ENCODE results near the gene VENTX.
A peak's percentile ranks its signal among the peaks of the same experiment; 100 is the strongest.
"Not testable (repeated sequence)": the region's sequence is repeated elsewhere in the genome, so short reads cannot be mapped to it uniquely, and the experiment has no call there.

Gene VENTX

DNA sequence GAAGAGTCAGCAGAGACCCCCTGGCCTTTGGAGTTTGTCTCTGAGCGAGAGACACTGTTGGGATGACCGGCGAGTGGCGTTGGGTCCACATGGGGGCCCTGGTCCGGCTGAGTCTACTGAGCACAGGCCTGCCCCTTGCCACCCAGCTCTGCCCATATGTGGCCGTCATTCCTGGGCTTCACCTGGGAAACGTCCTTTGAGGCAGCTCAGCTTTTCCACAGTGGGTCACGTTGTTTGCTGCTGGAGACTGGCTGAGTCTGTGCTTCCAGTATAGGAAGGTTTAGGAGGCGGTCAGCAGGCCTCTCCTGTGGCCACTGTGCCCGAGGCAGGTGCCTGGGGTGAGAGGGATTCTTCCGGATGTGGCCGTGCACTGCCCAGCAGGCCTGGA, 21.9 kb downstream of the VENTX start:
- DNase-seq = no peak

DNA sequence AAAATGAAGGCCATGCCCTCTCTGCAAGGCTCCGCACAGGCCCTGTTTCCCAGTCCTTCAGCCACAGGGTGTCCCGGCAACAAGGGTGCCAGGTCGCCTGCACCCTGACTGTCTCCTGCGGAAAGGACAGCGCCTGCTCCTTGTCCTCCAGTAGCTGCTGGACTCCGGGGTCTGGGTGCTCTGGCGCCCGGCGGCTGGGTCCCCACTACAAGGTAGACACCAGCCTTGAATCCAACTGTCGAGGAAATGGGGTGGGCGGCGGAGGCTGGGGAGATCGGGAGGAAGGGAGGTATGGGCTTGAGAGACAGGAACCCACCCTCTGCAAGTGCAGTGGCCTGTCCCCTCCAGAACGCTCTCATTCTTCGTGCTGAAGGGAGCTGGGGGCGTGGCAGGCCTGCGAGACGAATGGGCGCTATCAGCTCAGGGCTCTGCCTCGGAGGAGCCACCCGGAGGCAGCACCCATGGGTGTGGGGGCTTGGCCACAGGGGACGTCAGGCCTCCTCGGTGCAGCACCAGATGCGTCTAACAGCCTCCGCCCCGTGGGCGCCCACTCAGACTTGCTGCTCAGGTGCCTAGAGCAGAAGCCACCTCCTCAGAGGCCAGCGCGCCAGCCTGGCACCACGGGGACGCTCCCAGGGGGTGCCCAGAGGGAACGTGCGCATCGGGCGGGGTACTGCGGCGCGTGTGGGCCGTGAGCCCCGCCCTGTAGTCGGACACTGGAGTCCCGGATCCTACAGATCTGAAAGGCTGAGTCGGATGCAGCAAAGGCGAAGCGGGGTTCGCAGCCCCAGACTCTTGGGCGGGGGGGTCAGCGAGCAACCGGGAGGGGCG, 23.5 kb downstream of the VENTX start:
- no peak for DNase-seq

DNA sequence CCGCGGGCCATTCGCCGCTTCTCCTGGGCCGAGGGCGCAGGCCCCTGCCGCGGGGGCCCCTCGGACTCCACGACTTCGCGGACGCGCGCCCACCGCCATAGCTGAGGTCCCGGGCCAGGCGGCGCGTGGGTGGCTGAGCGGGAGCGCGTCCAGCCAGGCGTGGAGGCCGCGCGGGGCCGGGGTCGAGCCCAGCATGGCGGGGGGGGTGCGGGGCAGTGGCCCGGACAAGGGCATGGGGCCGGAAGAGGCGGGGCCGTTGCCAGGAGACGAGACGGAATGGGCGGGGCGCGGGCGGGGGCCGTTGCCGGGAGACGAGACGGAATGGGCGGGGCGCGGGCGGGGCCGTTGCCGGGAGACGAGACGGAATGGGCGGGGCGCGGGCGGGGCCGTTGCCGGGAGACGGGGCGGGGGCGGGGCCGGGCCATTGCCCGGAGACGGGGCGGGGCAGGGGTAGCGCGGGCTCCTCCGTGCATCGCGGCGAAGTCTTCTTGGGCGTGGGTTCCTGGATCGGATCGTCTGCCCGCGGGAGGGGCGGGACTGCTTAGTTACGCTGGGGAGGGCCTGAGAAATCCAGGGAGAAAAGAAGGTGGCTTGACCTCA, 24.2 kb downstream of the VENTX start:
- peak; percentile 24 for DNase-seq

DNA sequence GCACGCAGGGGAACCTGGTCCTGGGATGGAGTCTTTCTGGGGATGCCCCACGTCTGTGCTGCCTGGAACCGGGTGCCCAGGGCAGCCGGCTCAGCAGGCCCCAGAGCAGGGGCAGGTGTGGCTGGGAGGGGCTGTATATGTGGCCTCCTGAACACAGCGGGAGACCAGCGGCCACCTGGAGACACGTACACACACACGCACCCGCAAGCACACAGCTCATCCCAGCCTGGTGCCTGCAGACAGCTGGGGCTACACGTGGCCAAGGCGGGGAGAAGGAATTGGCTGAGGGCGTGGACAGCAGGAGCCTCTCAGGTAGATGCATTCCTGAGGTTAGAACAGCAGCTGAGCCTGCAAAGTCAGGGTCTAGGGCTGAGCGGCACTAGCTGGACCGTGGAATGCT, 25.0 kb downstream of the VENTX start:
- DNase-seq = no peak

DNA sequence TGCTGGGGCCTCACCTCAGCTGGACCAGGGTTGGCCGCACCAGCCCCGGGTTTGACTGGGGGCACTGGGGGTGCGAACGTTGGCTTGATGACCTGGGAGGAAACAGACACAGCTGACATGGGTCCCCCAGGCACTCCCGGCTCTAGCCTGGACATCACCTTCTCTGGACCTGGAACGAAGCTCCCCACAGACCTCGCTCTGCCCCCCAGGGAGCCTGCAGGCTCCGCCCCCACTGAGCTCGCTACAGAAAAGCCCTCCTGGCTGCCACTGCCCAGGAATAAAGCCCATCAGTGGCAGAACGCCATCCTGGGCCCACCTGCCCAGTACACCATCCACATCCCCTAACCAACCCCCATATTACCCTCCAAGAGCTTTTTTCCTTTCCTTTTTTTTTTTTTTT, 26.0 kb downstream of the VENTX start:
- no peak for DNase-seq

DNA sequence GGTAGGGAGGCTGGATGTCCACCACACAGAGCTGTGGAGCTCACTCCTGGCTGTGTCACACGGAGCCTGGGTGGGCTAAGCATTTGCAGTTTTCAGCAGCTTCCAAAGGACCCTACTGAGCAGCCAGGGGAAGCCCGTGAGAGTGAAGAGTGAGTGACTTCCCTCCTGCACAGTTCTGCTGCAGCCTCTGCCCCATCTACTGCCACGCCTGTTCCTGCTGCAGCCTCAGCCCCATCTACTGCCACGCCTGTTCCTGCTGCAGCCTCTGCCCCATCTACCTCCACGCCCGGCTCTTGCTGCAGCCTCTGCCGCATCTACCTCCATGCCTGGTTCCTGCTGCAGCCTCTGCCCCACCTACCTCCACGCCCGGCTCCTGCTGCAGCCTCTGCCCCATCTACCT, 26.8 kb downstream of the VENTX start:
- no peak for DNase-seq

DNA sequence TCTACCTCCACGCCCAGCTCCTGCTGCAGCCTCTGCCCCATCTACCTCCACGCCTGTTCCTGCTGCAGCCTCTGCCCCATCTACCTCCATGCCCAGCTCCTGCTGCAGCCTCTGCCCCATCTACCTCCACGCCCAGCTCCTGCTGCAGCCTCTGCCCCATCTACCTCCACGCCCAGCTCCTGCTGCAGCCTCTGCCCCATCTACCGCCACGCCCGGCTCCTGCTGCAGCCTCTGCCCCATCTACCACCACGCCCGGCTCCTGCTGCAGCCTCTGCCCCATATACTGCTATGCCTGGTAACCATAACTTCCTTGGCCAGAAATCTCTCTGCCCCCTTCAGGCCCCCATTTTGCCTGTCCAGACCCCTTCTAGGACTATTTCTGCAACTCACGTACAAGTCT, 27.4 kb downstream of the VENTX start:
- not testable (repeated sequence) for DNase-seq

DNA sequence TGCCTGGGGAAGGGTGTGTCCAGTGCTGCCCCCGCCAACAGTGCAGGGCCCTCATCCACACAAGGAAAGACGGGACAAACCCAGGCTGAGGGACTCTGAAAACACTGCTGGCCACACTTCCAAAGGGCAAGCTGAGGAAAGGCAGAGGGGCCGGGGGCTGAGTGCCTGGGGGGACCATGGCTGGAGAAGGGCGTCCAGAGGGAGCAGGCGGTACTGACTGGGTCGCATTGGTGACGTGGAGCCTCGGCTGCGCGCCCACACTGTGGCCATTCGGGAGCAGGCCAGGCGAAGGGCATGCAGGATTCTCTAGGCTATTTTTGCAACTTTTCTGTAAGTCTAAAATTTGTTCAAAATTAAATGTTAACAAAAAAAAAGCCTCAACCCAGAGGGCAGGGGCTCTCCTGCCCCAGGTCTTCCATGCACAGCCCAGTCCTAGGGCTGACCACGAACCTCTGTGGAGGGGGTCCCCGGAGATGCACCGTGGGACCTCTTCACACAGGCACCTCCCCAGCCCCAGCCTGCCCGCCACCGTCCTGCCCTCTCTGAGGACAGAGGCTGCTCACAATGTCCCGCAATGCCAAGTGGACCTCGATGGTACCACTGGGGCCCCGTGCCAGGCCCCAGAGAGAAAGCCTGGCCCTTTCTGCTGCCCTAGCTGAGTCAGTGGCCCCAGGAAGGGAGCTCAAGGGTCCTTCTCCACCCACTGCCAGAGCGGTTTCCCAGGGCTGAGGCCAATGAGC, 28.6 kb downstream of the VENTX start:
- no peak for DNase-seq

DNA sequence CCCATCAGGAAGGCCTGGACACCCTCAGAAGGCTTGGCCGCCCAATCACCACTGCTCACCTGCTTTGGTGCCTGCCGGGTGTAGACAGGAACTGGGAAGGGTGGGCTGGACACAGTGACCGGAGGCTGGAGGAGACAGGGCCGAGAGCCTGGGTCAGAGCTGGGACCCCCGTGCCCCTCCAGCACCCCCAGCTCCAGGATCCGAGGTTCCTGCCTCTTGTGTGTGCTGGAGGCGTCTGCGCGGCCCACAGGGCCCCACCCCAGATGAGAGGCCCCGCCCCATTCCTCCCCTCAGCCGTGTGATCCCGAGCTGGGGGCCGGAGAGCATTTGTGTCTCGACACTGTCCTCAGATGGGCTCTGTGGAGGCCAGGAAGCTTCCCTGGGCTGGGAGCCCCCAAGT, 29.6 kb downstream of the VENTX start:
- no peak for DNase-seq

DNA sequence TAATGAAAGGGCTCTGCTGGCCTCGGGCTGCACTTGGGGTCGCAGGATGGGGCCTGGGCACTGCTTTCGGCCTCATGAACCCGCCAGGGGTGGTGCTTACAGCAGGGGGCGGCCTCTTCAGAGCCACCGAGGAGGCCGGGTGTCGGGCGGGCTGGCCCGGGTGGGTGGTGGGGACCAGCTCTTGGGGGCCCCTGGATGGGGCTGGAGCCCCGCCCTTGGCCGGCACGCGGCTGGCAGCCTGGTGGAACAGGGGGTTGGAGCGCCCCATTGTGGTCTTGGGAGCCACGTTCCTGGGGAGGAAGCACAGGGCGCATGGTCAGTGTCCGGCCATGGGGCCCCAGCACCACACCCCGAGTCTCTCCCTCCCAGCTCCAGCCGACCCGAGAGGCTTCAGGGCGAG, 30.2 kb downstream of the VENTX start:
- no peak for DNase-seq

DNA sequence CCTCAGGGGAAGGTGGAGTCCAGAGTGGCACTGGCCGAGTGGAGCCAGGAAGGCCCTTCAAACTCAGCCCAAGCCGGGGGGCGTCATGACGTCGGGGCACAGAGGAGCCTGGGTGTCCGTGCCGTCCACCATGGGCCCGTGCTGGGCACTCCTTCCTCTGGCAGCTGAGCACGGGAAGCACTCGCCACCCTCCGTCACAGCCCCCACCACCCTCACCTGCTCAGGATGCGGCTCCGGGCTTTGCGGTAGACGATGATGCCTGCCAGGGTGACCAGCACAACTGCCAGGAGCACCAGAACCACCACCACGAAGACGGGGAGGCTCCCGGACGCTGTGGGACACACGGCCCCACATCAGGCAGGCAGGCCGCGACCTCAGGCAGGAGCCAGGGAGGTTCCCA, 30.9 kb downstream of the VENTX start:
- DNase-seq = no peak

DNA sequence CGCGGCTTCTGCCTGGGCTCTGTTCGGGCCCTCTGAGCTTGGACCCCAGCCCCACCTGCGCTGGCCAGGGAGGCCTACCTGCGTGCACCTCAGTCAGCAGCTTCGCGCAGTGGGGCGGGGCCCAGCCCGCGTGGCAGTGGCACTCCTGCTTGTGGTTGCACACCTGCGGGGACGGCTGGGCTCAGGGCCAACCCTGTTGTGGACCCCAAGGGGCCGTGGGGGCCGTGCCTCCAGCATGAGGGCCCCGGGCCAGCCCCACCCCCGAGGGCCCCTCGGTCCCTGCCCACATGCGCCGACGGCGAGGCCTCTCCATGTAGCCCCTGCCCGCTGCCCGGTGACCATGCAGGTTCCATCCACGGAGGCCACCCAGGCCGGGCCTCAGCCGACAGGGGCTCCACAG, 31.7 kb downstream of the VENTX start:
- no peak for DNase-seq

DNA sequence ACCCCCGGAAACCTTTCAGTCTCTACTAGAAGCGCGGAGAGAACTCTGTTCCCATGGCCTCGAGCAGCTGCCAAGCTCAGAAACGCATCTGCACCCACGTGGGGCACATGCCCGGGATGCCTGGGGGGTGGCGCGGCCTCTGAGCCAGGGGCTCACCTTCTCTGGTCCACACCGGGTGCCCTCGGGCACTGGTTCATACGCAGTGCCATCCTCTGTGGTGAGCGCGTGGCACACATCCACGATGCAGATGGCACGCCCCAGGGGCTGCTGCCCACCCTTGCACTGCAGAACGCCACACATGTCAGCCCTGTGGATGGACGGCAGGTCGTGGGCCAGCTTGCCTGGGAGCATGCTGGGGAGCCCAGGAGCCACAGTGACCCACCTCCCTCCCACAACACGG, 32.5 kb downstream of the VENTX start:
- DNase-seq = no peak

DNA sequence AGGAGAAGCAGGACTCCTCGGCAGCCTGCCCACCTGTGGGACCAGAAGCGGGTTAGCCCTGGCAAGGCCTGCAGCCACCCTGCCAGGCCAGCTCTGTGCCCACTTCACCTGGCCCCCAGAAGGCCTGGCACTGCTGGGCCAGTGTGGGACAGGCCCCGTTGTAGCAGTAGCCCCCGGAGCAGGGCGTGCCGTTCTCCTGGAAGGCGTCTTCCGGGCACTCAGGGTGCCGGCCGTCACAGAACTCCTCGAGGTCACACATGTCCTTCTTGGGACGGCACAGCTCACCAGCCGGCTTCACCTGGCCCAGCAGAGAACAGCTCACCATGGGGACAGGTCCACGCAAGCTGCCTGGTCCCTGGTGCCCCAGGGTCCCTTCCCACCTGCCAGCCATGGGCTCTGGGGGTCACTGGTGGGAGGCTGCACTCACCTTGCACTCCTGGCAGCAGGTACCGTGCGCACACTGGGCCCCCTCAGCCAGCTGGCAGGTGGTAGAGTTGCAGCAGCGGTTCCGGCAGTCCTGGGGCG, 33.2 kb downstream of the VENTX start:
- no peak for DNase-seq

DNA sequence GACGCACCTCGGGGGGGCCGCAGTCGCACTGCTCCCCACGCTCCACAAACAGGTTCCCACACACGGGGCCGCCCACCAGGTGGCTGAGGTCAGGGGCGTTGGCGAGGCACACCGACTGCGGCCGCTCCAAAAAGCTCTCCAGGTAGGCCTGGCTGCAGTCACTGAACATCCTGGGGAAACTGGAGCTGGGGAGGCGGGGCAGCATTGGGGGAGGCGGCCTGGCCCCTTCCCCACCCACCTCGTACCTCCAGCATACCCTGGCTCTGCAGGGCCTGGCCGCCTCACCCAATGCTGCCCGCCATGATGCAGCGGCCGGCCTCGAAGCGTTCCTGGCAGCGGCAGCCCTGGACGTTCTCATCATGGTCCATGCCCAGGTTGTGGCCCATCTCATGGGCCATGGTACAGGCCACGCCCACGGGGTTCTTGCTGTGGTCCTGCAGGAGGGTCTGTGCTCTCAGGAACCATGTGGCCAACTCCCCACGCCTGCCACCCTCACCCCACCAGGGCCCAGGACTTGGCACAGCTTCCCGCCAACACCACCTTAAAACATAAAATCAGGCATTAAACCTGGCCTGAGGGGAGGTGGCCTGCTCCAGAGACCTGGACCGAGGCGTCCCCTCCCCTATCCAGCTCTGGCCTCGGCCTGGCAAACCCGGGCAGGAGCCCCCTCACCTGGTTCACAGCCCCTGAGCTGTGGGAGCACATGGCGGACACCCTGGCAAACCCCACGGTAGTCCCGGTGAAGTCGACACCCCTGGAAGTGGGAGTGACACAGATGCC, 34.1 kb downstream of the VENTX start:
- no peak for DNase-seq

DNA sequence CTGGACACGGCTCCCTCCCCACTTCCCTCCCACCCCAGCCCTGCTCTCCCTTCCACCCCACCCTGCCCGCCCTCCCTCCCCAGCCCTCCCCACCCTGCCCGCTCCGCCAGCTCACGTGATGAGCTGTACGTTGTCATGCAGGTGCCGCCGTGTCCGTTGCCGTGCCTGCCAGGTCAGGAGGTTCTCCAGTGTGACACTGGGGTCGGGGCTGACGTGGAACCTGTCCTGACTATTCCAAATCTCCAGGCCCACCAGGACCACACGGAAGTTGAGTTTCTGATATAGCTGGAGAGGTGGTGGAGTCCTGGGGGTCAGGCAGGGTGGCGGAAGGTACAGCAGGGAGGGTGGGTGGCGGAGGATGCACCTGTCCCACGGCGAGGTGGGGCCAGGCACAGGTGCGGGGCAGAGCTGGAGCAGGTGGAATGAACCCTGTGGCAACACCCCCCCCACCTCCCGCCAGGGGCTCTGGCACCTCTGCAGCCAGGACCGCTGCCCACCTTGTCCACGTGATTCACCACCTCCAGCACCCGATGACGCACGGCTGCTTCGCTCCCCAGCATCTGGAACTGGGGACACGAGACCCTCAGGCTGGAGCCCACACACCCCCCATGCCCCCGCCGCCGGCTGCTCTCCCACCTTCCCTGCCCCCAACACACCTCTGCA, 34.8 kb downstream of the VENTX start:
- DNase-seq = no peak

DNA sequence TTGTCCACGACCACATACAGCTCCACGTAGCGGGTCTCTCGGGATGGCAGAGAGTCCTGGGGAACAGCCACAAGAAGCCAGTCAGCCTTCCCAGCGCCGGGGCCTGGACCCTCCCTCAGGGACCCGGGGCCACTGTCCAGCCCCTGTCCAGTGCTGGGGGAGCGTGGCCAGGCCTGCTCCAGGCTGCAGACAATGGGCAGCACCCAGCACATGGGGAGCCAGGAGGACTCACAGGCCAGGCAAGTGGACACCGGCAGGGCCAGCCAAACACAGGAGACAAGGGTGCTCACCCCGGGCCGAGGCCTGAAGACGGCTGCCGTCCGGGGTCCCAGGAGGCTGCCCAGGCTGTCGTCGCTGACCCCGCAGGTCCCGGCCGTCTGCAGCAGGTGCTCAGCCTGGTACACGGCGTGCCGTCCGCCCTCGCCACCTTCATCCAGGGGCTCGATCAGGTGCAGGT, 35.3 kb downstream of the VENTX start:
- no peak for DNase-seq

DNA sequence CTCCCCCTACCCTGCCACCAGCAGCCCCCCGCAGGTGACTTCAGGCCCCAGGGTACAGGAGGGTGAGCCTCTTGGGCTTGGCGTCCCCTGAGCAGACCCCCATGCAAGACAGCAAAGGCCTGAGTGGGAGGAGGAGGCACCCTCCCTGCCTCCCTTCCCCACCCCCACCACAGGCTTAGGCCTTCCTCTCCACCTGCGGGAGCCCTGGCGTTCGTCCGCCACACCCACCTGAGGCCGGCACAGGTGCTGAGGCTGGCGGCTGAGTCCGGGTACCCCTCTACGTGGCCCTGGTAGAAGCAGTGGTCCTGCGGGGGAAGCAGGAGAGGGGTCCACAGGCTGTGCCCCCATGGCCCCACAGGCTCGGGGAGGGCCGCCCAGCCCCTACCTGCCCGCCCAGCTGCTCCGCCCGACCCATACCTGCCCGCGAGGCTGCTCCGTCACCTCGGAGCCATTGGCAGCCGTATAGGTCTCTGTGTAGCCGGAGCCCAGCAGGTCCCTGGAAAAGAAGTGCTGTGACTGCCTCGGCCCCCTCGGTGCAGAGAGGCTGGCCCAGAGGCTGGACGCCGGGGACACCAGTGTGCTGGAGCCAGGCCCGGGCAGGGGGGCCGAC, 36.0 kb downstream of the VENTX start:
- DNase-seq = no peak

DNA sequence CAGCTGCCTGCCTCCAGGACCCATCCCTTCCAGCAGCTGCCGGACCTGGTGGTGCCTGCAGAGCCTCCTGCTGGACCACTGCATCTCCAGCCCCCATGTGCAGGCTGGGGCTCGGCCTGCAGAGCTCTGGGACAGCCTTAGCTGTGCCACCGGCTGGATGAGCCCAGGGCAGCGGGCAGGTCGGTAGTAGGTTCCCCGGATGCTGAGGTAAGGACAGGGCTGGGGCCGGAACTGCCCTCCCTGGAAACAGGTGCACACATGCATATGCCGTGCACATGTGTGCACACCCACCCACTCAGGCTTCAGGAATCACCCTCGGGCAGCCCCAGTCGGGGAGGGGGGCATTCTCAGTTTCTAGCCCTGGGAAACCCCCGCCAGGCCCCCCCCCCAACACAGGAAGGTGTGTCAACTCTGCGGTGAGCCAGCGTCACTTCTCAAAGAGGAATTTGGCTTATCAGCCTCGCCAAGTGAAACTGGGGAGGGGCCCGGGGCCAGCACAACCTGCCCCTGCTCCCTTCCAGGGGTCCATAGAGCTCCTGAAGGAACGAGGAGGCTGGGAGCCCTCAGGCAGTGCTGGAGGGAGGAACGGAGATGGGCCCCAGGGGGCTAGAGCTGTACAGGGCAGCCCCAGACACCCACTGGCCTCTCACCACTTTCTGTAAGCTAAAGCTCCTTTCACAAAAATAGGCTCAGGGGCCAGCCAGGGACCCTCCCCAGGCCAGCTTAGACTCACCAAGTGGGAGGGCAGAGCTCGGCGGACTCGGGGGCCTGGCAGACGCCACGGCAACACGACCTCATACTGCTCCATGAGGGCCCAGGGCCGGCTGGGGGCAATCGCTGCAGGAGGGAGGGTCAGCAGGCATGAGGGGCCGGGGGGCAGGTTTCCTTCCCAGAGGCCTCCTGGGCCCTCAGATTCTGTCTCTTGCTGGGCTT, 37.4 kb downstream of the VENTX start:
- no peak for DNase-seq

DNA sequence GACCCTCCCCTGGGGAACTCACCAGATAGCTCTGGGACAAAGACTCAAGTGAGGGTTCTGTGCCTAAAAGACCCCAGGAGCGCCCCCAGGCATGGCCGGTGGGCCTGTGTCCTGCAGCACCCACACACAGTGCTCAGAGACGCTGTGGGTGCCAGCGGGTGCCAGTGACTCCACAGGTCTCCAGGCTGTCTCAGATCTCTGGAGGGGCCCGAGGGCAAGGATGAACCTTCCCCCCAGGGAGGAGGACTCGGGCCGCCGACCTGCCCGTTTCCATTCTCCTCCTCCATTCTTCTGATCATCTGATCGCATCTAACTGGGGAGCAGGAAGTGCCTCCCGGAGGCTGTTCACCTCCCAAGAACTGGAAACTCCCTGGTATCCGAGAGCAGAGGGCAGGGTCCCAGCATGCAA, 38.0 kb downstream of the VENTX start:
- no peak for DNase-seq

DNA sequence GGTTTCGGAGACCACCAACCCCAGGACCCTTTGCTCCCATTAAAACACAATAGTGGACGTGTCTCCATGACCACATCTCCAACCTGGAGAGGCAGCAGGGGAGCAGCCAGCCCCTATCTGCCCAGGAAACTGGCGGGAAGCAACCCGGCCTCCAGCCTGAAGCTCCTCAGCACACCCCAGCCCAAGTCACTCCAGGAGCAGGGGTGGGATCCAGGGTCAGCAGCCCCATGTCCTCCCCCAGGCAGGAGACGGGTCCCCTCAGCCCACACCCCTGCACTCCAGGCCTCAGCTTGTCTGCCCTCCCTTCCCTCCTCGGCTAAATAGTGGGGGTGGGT, 38.4 kb downstream of the VENTX start:
- no peak for DNase-seq
